Lung (tissue), 12 donors: ENCODE data around the gene SLC8A1. TPM values are rescaled to one million over a fixed set of nuclear protein-coding genes. Genes with fewer than 3 reads are reported as not detected.

Experiments
- ATAC-seq: fragments of 200-7000 bp; cut with Tn5 transposase; one replicate; pipeline ENCODE4 v1.9.1; 2020; ENCODE audit warnings: moderate number of reproducible peaks; ENCODE audit not compliant: insufficient read depth, low FRiP score
- DNase-seq, 3 donors: peaks; one replicate each; pipeline ENCODE4 v3.0.0-alpha.2; 2013 to 2017
- H3K27ac ChIP-seq, 2 donors: one replicate each; pipeline ENCODE4 v1.5.1; 2013; ENCODE audit warnings: mild to moderate bottlenecking in 2 of 2, moderate library complexity in 2 of 2, control low read depth in 1 of 2, inconsistent platforms in 1 of 2, low read depth in 1 of 2, low read length in 1 of 2
- H3K27me3 ChIP-seq, 3 donors: one replicate each; pipeline ENCODE4 v1.5.1; 2013; ENCODE audit warnings: low read length in 2 of 3; ENCODE audit not compliant: control insufficient read depth in 3 of 3, insufficient read depth in 3 of 3
- H3K36me3 ChIP-seq, 4 donors: one replicate each; pipeline ENCODE4 v1.5.1; 2013; ENCODE audit warnings: low read length in 4 of 4, mild to moderate bottlenecking in 1 of 4, moderate library complexity in 1 of 4; ENCODE audit not compliant: control insufficient read depth in 4 of 4, insufficient read depth in 4 of 4
- H3K4me1 ChIP-seq, 5 donors: one replicate each; pipeline ENCODE4 v1.5.1; 2013; ENCODE audit warnings: low read length in 5 of 5, mild to moderate bottlenecking in 2 of 5, moderate library complexity in 1 of 5; ENCODE audit not compliant: control insufficient read depth in 5 of 5, insufficient read depth in 5 of 5
- H3K4me3 ChIP-seq: one replicate; pipeline ENCODE4 v1.5.1; 2013; ENCODE audit warnings: mild to moderate bottlenecking, control low read depth, moderate library complexity
- H3K9ac ChIP-seq, 2 donors: one replicate each; pipeline ENCODE4 v1.5.1; 2013; ENCODE audit warnings: low read length in 2 of 2, control low read depth in 1 of 2; ENCODE audit not compliant: insufficient read depth in 1 of 2
- H3K9me3 ChIP-seq, 4 donors: one replicate each; pipeline ENCODE4 v1.5.1; 2013; ENCODE audit warnings: low read length in 3 of 4, mild to moderate bottlenecking in 1 of 4, moderate library complexity in 1 of 4; ENCODE audit not compliant: control insufficient read depth in 4 of 4, insufficient read depth in 3 of 4
- WGBS, 2 donors: extraction: QIAGEN DNeasy Blood & Tissue Kit; methylation state at CpG; one replicate each; pipeline ENCODE4 v1.1.7; 2013; 5-methylcytosine and 5-hydroxymethylcytosine counted together
- polyA plus RNA-seq, 2 donors: library from polyadenylated mRNA; stranded (reverse); fragments of 200-250 nt; gene quantifications; one replicate each; pipeline ENCODE4 v1.2.1, GENCODE V29; 2013
- total RNA-seq, 2 donors: library from RNA; depleted of rRNA in 1 of 2; stranded (reverse); fragments of >200 nt in 1 of 2; gene quantifications; one replicate each; pipeline ENCODE4 v1.2.1, GENCODE V29; 2014 to 2021
- TF ChIP-seq, protein P1 (sequence below): IDR thresholded peaks from 2 replicates; pipeline ENCODE4 v1.5.1; 2012; ENCODE audit warnings: mild to moderate bottlenecking; ENCODE audit errors: control extremely low read depth, extremely low read depth
- donor health status: control.
- donor health status: control.
- donor health status: Bipolar disorder and iron deficiency.
- donor health status: healthy.
- donor health status: DM: yes; HTN: yes; CAD: no.

Gene SLC8A1
- total and polyA plus RNA-seq, 4 donors, result 1.2 to 34.7 (median 18.4) TPM

DNA sequence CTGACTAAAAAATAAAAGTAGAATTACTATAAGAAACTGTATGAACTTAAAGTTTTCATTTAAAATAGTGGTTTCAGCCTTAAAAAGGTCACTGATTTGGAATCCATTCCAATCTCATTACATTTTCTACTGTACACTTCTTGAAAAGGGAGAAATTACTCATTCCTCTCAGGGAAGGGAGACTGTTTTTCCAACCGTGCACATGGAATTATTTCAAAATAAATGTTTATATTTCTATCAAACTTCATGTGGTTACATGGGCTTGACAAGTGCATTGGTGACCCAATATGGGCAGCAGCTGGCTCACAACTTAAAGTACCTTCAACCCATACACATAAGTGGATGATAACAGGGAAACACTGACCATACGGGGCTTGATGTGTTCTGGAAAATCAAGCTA, 348.3 kb downstream of the SLC8A1 start:
- TF ChIP-seq, protein P1, sequence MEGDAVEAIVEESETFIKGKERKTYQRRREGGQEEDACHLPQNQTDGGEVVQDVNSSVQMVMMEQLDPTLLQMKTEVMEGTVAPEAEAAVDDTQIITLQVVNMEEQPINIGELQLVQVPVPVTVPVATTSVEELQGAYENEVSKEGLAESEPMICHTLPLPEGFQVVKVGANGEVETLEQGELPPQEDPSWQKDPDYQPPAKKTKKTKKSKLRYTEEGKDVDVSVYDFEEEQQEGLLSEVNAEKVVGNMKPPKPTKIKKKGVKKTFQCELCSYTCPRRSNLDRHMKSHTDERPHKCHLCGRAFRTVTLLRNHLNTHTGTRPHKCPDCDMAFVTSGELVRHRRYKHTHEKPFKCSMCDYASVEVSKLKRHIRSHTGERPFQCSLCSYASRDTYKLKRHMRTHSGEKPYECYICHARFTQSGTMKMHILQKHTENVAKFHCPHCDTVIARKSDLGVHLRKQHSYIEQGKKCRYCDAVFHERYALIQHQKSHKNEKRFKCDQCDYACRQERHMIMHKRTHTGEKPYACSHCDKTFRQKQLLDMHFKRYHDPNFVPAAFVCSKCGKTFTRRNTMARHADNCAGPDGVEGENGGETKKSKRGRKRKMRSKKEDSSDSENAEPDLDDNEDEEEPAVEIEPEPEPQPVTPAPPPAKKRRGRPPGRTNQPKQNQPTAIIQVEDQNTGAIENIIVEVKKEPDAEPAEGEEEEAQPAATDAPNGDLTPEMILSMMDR, result no peak
- no peaks in the 10 kb centered on the region for H3K27me3 ChIP-seq
- H3K36me3 ChIP-seq, result no peaks in the 10 kb centered on the region
- DNase-seq, result peak in 1 of 3 donors; percentile 10
- H3K27ac ChIP-seq, result no peak overlapping the region
- H3K9me3 ChIP-seq, result no peaks in the 10 kb centered on the region
- no peak for ATAC-seq
- H3K4me1 ChIP-seq, result peaks cover 0 to 13% (median 0%) of the 10 kb centered on the region in 5 donors
- 54 to 89% methylated on average over 2 of the region's 2 CpGs for WGBS, 2 donors
- no peak overlapping the region for H3K9ac ChIP-seq
- H3K4me3 ChIP-seq, result no peak overlapping the region

DNA sequence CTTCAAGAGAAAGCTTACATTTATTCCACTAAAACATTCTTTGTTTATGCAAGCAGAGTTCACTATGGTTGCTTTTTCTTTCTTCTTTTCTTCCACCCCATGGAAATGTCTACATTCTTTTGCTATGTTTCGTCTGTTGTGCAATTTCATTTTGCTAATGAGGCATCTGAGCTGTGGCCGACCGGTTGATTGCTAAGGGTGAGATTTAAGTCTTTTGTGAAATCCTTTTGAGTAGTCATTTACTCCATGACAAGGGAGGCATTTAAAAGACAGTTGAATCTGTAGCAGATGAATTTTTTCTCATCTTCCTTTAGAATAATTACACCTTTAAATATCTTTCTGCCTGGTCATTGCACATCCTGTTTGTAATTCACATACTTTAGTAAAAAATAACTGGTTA, 348.7 kb downstream of the SLC8A1 start:
- WGBS, 2 donors, result 74 to 89% methylated on average over 3 of the region's 3 CpGs
- H3K9me3 ChIP-seq, result no peaks in the 10 kb centered on the region
- no peak overlapping the region for H3K4me3 ChIP-seq
- no peaks in the 10 kb centered on the region for H3K27me3 ChIP-seq
- peaks cover 0 to 13% (median 0%) of the 10 kb centered on the region in 5 donors for H3K4me1 ChIP-seq
- DNase-seq, result peak; percentile 20 to 69 (median 68)
- no peak overlapping the region for H3K9ac ChIP-seq
- no peak overlapping the region for H3K27ac ChIP-seq
- no peaks in the 10 kb centered on the region for H3K36me3 ChIP-seq
- ATAC-seq, result no peak
- TF ChIP-seq, protein P1, result no peak

DNA sequence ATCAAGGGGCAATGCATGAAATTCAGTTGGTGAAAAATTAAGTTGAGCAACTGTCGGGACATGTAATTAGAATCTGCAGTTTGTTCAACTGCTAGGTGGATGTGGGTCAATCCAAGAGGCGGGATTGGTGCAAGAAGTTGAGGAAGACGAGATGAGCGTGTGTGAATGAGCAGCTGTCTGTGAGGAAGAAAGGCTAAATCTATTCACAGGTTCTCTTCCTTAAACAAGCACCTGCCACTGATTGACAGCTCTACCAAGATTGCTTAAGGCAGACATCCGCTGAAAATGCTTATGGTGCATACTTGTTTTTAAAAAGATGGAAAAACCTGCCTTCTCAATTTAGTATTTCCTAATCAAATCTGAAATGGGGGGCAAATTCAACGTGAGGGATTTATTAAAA, 349.4 kb downstream of the SLC8A1 start:
- H3K9me3 ChIP-seq, result no peaks in the 10 kb centered on the region
- H3K27ac ChIP-seq, result no peak overlapping the region
- no peaks in the 10 kb centered on the region for H3K27me3 ChIP-seq
- no peak overlapping the region for H3K9ac ChIP-seq
- DNase-seq, result no peak
- peaks cover 0 to 13% (median 0%) of the 10 kb centered on the region in 5 donors for H3K4me1 ChIP-seq
- ATAC-seq, result no peak
- no peaks in the 10 kb centered on the region for H3K36me3 ChIP-seq
- 86 to 91% methylated on average over 6 of the region's 6 CpGs for WGBS, 2 donors
- no peak overlapping the region for H3K4me3 ChIP-seq
- TF ChIP-seq, protein P1, result no peak

DNA sequence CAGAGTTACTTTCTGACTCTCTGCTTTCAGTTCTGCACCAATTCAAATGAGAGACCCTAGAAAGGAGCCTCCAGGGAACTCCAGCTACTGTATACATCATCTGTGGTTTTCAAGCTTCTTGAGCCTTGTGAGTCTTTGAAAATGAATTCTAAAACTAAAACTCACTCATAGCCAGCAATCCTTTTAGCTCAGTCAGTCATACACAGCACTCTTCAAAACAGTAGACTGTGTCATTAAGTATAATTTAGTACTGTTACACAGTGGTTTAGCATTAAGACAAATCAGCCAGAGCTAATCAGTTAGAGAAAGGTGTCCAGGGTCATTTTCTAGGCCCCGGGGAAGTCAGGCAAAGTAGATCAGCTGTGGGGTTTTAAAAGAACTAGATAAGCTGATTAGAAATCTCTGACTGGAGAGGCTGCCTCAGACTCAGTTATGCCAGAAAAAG, 350.7 kb downstream of the SLC8A1 start:
- ATAC-seq (no peak), DNase-seq (no peak)
- no peaks in the 10 kb centered on the region for H3K36me3 ChIP-seq
- no peaks in the 10 kb centered on the region for H3K9me3 ChIP-seq
- no peak overlapping the region for H3K9ac ChIP-seq
- H3K27ac ChIP-seq, result peak overlapping the region in 1 of 2 donors; percentile 33
- WGBS, 2 donors, result 35 to 58% methylated on average over 1 of the region's 1 CpG
- H3K27me3 ChIP-seq, result no peaks in the 10 kb centered on the region
- peaks cover 0 to 15% (median 0%) of the 10 kb centered on the region in 5 donors for H3K4me1 ChIP-seq
- no peak overlapping the region for H3K4me3 ChIP-seq
- TF ChIP-seq, protein P1, result no peak
